Measurements from ENCODE around the gene DPP6.

DNA sequence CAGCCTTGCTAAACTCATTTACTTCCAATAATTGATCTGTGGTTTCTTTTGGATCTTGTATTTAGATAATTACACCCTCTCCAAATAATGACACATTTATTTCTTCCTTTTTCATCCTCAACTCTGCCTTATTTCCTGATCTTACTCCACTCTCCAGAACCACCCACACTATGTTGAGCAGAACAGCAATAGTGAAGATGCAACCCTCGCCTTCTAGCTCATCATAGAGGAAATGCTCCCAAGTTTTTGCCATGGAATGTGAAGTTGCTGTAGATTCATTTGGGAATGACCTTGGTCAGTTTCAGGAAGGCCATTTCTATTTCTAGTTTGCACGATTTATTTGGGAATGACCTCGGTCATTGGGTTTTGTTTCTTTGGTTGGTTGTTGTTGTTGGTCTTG is 636.8 kb downstream of the DPP6 start:
- TF ChIP-seq CTCF (IDR thresholded peaks at IDR 0.05) (no peak), EZH2 (IDR thresholded peaks at IDR 0.05; ENCODE audit: borderline replicate concordance, insufficient read depth, low read depth, low read length, poor library complexity, severe bottlenecking) (no peak)

All from B cell (primary cell).